NCI-H1930 (cell line): ENCODE data around the gene TARP.
"Not testable (repeated sequence)": the region's sequence is repeated elsewhere in the genome, so short reads cannot be mapped to it uniquely, and the experiment has no call there.

ENCODE experiments used
- DNase-seq, 2 experiments: peaks; one replicate each; lab custom pipeline; 2025; lab: John Stamatoyannopoulos, UW

Gene TARP

GRCh38 chr7:38262026-38262425, 11.4 kb downstream of the TARP start:
- DNase-seq: not testable (repeated sequence)

- DNase-seq: not testable (repeated sequence)
Measured at GRCh38 chr7:38261601-38262000, 11.8 kb downstream of the TARP start.

DNA sequence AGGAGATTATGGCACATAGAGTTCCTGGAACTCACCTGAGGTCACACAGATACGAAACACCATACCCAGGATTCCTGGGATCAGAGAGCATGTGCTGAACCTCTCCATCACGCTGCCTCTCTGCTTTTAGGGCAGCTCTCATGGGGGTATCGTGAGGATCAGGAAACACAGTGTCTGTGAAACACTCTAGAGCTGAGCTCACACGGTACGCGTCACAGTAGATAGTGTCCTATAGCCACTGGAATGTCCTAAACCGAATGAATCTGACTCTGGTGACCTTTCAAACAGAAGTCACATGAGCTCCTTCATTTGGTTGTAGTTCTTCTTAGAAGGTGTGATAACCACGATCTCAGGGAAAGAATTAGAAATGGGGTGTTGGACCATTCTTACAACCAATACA, 14.3 kb downstream of the TARP start:
- DNase-seq: not testable (repeated sequence)

DNA sequence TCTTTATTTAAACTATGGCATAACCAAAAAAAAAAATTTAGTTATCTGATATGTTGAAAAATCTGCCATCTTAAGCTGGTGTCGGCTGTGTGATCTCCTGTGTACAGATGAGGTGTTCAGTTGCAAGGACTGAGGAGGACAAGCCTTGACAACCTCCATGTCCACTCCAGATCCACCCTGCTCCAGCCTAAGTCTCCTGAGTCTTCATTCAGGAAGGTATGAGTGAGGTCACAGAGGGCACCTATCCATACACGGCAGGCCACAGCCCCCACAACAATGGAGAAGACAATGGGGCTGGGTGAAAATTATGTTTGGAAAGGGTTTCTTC, 16.1 kb downstream of the TARP start:
- no peak for DNase-seq

DNA sequence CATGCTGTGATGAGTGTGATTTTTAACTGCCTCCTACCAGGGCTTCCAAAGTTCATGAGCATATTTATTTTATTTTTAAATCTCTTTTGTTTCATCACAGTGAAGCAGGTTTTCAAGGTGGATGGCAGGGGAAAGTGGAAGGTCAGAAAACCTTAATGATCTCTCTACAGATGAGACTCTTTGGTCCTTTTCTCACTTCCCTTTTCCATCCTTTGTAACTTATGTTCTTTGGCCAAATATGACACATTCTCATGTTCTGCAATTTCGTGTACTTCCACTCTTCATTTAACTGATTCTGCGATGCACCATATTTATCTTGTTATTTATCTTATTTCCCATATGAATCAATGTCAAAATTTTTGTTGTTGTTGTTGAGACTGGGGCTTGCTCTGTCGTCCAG, 23.6 kb downstream of the TARP start:
- not testable (repeated sequence) for DNase-seq

- no peak for DNase-seq
Measured at GRCh38 chr7:38248069-38248567, 25.3 kb downstream of the TARP start.

DNA sequence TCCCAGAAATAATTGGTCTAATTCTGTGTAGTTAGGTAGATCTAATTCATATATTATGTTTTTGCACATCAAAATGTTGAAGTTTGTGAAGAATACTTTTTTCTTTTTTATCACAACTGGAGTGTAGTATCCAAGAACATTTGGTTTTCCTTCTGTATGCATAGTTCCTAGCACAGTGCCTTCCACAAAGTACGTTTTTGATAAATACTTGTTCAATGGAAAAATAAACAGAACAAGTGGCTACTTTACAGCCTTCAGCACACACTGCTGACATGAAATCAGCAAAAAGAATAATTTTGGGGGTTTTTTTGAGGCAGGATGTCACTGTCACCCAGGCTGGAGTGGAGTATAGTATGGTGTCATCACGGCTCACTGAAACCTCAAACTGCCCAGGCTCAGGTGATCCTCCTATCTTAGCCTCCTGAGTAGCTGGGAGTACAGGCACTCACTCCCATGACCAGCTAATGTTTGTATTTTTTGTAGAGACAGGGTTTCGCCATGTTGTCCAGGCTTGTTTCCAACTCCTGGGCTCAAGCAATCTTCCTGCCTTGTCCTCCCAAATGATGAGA, 27.9 kb downstream of the TARP start:
- no peak for DNase-seq

DNA sequence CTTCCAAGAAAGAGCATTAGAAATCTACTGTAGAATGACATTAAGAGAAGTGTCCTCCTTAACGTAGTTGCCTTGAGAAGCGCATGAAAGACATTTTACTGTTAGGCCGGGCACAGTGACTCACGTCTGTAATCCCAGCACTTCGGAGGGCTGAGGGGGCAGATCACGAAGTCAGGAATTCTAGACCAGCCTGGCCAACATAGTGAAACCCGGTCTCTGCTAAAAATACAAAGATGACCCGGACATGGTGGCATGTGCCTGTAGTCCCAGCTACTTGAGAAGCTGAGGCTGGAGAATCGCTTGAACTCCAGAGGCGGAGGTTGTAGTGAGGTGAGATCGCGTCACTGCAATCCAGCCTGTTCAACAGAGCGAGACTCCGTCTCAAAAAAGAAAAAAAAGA, 28.9 kb downstream of the TARP start:
- no peak for DNase-seq

- not testable (repeated sequence) for DNase-seq
Measured at GRCh38 chr7:38243345-38243744, 30.1 kb downstream of the TARP start.

GRCh38 chr7:38242814-38243213, 30.6 kb downstream of the TARP start:
- DNase-seq: no peak

DNA sequence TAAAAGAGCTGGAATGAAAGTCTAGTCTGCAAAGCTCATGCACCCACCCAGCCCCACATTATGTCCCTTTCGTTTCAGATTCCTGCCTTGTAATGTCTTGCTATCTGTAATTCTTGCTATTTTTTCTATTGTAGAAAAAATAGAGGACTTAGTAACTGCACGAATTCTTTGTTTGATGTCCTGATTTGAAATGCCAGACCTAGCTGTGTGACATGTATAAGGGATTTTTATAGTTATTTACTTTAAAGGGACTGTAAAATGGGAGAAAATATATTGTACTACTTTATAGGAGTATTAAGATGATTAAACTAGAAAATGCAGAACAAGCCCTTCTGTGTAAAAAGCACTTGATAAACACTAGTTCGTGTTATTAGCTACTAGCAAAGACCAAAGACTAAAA, 32.4 kb downstream of the TARP start:
- DNase-seq: no peak

DNA sequence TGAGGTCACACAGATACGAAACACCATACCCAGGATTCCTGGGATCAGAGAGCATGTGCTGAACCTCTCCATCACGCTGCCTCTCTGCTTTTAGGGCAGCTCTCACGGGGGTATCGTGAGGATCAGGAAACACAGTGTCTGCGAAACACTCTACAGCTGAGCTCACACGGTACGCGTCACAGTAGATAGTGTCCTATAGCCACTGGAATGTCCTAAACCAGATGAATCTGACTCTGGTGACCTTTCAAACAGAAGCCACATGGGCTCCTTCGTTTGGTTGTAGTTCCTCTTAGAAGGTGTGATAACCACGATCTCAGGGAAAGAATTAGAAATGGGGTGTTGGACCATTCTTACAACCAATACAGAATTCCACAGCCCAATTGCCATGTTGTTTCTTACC, 34.3 kb downstream of the TARP start:
- DNase-seq: not testable (repeated sequence)

DNA sequence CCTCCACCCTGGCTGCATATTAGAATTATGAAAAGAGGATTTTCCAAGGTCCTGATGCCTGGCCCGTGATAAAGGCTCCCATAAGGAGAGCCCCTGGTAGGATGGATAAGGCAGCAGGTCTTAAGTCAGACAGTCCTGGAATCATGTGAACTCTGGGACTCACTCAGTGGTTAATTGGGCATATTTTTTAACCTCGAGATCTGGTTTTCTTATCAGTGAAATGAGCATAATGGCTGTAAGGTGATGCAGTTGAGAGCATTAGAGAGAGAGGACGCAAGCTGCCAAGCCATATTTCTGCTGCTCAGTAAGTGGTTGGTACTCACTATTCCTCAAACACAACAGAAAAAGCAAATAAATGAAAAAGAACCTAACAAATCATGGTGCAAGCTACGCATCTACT, 37.8 kb downstream of the TARP start:
- no peak for DNase-seq

- not testable (repeated sequence) for DNase-seq
Measured at GRCh38 chr7:38234759-38235158, 38.7 kb downstream of the TARP start.

DNA sequence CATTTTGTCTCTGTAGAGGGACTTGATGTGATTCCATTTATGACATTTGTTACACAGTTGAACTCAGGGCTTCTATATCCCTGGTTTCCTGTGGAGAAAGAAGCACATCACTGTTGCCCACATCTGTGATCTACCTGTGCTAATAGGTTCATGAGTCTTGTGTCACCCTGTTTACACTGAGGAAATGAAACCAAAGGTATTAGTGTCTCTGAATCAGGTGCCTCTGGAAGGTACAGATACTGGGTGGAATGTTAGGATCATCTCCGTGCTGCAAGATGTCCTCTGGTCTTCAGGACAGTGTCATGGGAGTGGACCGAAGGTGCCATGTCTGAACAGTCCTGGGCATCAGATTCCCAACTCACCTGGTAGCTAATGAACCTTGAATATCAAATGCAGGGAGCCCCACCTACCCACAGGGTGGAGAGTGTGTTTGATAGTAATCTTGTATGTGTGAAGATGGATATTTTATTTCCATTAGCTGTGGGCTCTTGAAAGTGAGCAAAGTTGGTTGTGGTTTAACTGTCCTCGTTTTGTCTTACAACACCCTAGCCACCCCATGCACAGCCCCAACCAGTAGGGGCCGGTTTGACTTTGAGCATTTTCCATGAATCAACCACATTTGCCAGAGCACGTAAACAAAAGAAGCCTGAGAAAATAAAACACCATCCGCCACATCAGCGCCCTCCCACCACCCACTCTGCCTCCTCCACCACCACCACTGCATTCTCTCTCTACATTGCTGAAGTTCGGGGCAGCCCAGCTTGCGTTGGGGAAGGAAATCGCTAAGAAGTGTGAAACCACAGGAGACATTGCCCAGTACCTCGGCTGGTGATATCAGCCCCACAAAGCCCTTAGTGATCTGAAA, 40.7 kb downstream of the TARP start:
- no peak for DNase-seq

GRCh38 chr7:38229884-38230642, 43.4 kb downstream of the TARP start:
- DNase-seq: no peak

GRCh38 chr7:38229386-38229785, 44.0 kb downstream of the TARP start:
- DNase-seq: no peak

DNA sequence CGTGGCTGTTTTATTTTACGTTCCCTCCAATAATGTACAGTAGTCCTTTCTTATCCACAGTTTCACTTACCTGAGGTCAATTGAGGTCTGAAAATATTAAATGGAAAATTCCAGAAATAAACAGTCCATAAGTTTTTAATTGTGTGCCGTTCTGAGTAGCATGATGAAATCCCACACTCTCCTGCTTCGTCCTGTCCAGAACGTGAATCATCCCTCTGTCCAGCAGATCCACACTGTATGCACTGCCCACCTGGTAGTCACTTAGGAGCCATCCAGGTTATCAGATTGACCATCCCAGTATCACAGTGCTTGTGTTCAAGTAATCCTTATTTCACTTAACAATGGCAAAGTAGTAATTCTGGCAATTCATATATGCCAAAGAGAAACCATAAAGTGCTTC, 49.0 kb downstream of the TARP start:
- DNase-seq: no peak

DNA sequence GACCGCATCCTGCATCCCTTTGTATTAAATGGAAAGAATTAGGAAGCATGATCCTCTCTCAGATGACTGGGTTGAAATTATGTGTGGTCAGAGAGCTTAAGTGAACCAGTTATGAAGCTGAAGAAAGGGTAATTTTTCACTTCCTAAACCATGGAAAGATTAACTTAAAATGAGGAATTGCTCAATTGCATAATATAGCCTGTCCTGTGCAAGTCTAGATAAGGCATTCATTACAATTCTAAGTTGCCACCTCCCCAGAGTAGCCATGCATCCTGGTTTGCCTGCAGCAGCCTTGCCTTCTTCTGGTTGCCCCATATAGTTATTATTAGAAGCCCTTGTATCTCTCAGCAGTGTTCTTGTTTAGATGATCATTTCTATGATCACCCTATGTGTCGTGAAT, 50.1 kb downstream of the TARP start:
- DNase-seq: no peak

- peak; percentile 2 to 6 for DNase-seq
Measured at GRCh38 chr7:38222481-38223096, 50.8 kb downstream of the TARP start.

DNA sequence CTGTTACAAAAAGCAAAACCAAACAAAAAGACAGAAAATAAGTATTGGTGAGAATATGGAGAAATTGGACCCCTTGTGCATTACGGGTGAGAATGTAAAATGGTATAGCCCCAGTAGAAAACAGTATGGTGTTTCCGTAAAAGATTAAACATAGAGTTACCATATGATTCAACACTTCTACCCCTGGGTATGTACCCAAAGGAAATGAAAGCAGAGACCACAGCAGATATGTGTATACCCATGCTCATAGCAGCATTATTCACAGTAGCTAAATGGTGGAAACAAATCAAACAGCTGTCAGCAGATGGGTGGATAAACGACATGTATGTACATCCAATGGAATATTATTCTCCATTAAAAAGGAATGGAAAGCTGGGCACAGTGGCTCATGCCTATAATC, 53.0 kb downstream of the TARP start:
- DNase-seq: no peak

DNA sequence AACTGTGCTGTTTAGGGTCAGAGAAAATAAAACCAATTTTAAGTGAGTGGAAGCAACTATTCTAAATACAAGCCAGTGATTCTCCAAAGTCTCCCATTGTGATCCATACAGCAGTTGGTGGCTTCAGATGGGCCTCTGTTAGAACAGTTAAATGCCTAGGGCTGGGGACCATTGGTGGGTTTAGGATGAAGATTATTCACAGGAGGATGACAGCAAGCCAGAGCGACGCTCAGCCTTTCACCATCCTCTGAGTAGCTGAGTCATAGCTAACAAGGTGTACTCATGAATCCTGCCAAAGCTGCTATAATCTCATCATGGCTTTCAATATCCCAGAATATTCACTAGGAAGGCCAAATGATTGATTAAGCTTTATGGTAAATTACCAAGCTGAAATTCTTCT, 55.8 kb downstream of the TARP start:
- no peak for DNase-seq
